ENCODE results near the gene GLUL.
"Not testable (repeated sequence)": the region's sequence is repeated elsewhere in the genome, so short reads cannot be mapped to it uniquely, and the experiment has no call there.

The GLUL gene

GRCh38 chr1:182394055-182394775 lies 2.6 kb upstream of the GLUL start:
- no peak for DNase-seq (ENCODE audit: low read depth, low spot score)

- DNase-seq (ENCODE audit: low read depth, low spot score), result peak; percentile 73
Measured at GRCh38 chr1:182392050-182393028, 749 bp upstream of the GLUL start.

GRCh38 chr1:182391028-182391361 lies 595 bp downstream of the GLUL start:
- DNase-seq (ENCODE audit: low read depth, low spot score), result no peak

- DNase-seq (ENCODE audit: low read depth, low spot score), result peak; percentile 42
Measured at GRCh38 chr1:182389619-182390047, 2.0 kb downstream of the GLUL start.

GRCh38 chr1:182388392-182389134 lies 3.0 kb downstream of the GLUL start:
- peak; percentile 26 for DNase-seq (ENCODE audit: low read depth, low spot score)

GRCh38 chr1:182387566-182387965 lies 4.0 kb downstream of the GLUL start:
- no peak for DNase-seq (ENCODE audit: low read depth, low spot score)

GRCh38 chr1:182386980-182387379 lies 4.6 kb downstream of the GLUL start:
- DNase-seq (ENCODE audit: low read depth, low spot score), result no peak

GRCh38 chr1:182385885-182386853 lies 5.4 kb downstream of the GLUL start:
- no peak for DNase-seq (ENCODE audit: low read depth, low spot score)

GRCh38 chr1:182384387-182384960 lies 7.1 kb downstream of the GLUL start:
- DNase-seq (ENCODE audit: low read depth, low spot score), result no peak

GRCh38 chr1:182383934-182384333 lies 7.7 kb downstream of the GLUL start:
- DNase-seq (ENCODE audit: low read depth, low spot score), result no peak

- DNase-seq (ENCODE audit: low read depth, low spot score), result no peak
Measured at GRCh38 chr1:182383037-182383661, 8.4 kb downstream of the GLUL start.

GRCh38 chr1:182381962-182382819 lies 9.4 kb downstream of the GLUL start:
- DNase-seq (ENCODE audit: low read depth, low spot score), result no peak

GRCh38 chr1:182380199-182380598 lies 11.4 kb downstream of the GLUL start:
- DNase-seq (ENCODE audit: low read depth, low spot score), result no peak

GRCh38 chr1:182379781-182380180 lies 11.8 kb downstream of the GLUL start:
- not testable (repeated sequence) for DNase-seq (ENCODE audit: low read depth, low spot score)

GRCh38 chr1:182376936-182377574 lies 14.5 kb downstream of the GLUL start:
- DNase-seq (ENCODE audit: low read depth, low spot score), result no peak

GRCh38 chr1:182374101-182374834 lies 17.3 kb downstream of the GLUL start:
- no peak for DNase-seq (ENCODE audit: low read depth, low spot score)

- DNase-seq (ENCODE audit: low read depth, low spot score), result no peak
Measured at GRCh38 chr1:182370532-182370931, 21.1 kb downstream of the GLUL start.

- no peak for DNase-seq (ENCODE audit: low read depth, low spot score)
Measured at GRCh38 chr1:182368903-182369302, 22.7 kb downstream of the GLUL start.

All from astrocyte of the hippocampus (primary cell).